Measurements from ENCODE around the gene EXPH5.
"Not testable (repeated sequence)": the region's sequence is repeated elsewhere in the genome, so short reads cannot be mapped to it uniquely, and the experiment has no call there.

EXPH5 gene

DNA sequence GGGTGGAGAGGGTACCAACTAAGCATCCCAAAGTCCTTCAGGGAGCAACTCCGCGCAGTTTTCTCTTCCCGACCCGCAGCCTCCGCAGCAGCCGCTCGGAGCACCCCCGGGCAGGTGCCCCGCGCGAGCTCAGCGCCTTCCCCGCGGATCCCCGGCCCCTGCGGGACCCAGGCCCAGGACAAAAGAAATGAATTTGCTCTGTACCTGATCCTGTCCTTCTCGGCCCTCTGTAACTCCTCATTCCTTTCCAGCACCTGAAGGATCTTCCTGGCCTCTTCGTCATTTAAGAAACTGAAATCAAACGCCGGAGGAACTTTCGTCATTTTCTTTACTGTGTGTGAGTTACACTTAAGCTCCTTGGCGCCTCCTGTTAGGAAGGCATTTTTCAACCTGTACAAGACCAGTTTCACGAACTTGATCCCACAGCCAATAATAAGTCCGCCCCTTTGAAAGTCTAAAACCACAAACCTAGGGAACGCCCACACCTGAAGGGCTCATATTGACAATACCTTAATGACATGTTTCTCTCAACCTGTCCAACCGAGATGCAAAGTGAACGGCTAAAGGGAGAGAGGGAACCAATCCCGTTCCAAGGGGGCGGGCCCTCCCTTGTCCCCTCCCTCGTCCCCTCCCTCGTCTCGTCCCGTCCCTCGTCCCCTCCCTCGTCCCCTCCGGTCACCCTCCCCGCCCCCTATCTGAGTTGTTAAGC lies at the start of gene EXPH5:
EXPH5 (minus strand) TSS at position 555 of the 709 bp plus-strand sequence; CDS start at position 323, 232 bp downstream.
- no peaks in the 10 kb centered on the region for H3K79me2 ChIP-seq
- no peak within 1 kb of the TSS for H3K9ac ChIP-seq
- peak within 1 kb of the TSS; percentile 77 for H3K4me3 ChIP-seq (ENCODE audit: low read depth, low read length)
- H3K36me3 ChIP-seq (ENCODE audit: control insufficient read depth, insufficient read depth, low read length) = no peaks in the 10 kb centered on the region
- peak within 1 kb of the TSS; percentile 81 for H2AFZ ChIP-seq
- peak within 1 kb of the TSS; percentile 86 for H3K27ac ChIP-seq
- H3K4me1 ChIP-seq = no peaks in the 10 kb centered on the region
- no peaks in the 10 kb centered on the region for H3K9me3 ChIP-seq (ENCODE audit: control insufficient read depth, low read length)
- no peaks in the 10 kb centered on the region for H3K27me3 ChIP-seq (ENCODE audit: control insufficient read depth, insufficient read depth, low read length)
- peak within 1 kb of the TSS; percentile 81 for H3K4me2 ChIP-seq (ENCODE audit: low read length)
- no peak for TF ChIP-seq CTCF (IDR thresholded peaks at IDR 0.05)

GRCh38 chr11:108641752-108642151 lies 48.2 kb upstream of the EXPH5 start:
- H3K27me3 ChIP-seq (ENCODE audit: control insufficient read depth, insufficient read depth, low read length); H3K36me3 ChIP-seq (ENCODE audit: control insufficient read depth, insufficient read depth, low read length); H3K9me3 ChIP-seq (ENCODE audit: control insufficient read depth, low read length); H3K79me2 ChIP-seq; H3K9ac ChIP-seq; H3K4me3 ChIP-seq (ENCODE audit: low read depth, low read length); H3K4me1 ChIP-seq; H2AFZ ChIP-seq; H3K4me2 ChIP-seq (ENCODE audit: low read length): not testable (repeated sequence)
- H3K27ac ChIP-seq = peak overlapping the region; percentile 9

DNA sequence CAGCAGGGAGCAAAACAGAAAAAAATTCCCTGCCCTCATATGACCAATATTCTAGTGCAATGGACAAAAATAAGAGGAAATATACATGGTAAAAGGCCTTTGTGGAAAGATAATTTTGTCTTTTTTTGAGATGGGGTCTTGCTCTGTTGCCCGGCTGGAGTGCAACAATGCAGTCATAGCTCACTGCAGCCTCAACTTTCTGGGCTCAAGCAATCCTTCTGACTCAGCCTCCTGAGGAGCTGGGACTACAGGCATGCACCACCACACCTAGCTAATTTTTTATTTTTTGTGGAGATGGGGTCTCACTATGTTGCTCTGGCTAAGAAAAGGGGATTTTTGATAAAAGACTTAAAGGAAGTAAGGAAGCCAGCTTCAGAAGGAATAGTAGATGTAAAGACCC lies 45.6 kb upstream of the EXPH5 start:
- Histone ChIP-seq H2AFZ (no peak overlapping the region), H3K4me3 (ENCODE audit: low read depth, low read length) (no peak overlapping the region), H3K79me2 (no peaks in the 10 kb centered on the region), H3K27ac (no peak overlapping the region), H3K9ac (no peak overlapping the region), H3K4me2 (ENCODE audit: low read length) (no peak overlapping the region), H3K4me1 (no peaks in the 10 kb centered on the region), H3K9me3 (ENCODE audit: control insufficient read depth, low read length) (no peaks in the 10 kb centered on the region), H3K27me3 (ENCODE audit: control insufficient read depth, insufficient read depth, low read length) (no peaks in the 10 kb centered on the region), H3K36me3 (ENCODE audit: control insufficient read depth, insufficient read depth, low read length) (no peaks in the 10 kb centered on the region)
- TF ChIP-seq CTCF (IDR thresholded peaks at IDR 0.05) = no peak

DNA sequence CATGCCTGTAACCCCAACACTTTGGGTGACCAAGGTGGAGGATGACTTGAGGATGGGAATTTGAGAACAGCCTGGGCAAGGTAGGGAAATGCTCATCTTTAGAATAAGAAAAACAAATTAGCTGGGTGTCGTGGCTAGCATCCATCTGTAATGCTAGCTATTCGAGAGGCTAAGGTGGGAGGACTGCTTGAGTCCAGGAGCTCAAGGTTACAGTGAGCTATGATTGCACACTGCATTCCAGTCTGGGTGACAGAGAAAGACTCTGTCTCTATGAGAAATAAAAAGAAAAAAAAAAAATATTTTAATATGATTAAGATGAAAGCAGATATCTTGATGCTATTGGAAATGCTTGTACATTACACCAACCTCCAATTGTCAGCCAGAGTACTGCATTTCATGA lies 42.7 kb upstream of the EXPH5 start:
- Histone ChIP-seq H3K4me3 (ENCODE audit: low read depth, low read length) (no peak overlapping the region), H3K4me2 (ENCODE audit: low read length) (no peak overlapping the region), H3K9me3 (ENCODE audit: control insufficient read depth, low read length) (no peaks in the 10 kb centered on the region), H3K27ac (no peak overlapping the region), H2AFZ (no peak overlapping the region), H3K9ac (no peak overlapping the region), H3K36me3 (ENCODE audit: control insufficient read depth, insufficient read depth, low read length) (no peaks in the 10 kb centered on the region), H3K79me2 (no peaks in the 10 kb centered on the region), H3K4me1 (peaks cover 2% of the 10 kb centered on the region), H3K27me3 (ENCODE audit: control insufficient read depth, insufficient read depth, low read length) (no peaks in the 10 kb centered on the region)
- no peak for TF ChIP-seq CTCF (IDR thresholded peaks at IDR 0.05)

DNA sequence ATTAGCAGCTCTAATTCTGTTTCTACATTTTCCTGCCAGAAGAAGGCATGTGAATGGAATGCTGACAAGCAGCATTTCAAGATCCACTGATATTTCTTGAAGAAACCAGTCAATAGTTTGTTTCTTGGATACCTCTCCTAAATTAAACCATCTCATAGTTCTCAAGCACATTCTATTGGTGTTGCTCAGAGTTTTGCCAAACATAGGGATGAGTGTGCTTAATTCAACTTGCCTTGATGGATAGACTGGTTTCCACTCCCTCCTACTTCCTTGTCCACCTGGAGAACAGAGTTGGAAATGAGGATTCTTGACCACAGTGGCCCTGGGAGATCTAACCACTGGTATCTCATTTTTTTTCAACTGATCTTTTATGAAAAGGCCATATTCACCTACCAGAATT lies 41.5 kb upstream of the EXPH5 start:
- no peak for TF ChIP-seq CTCF (IDR thresholded peaks at IDR 0.05)
- Histone ChIP-seq H3K9ac (no peak overlapping the region), H3K36me3 (ENCODE audit: control insufficient read depth, insufficient read depth, low read length) (no peaks in the 10 kb centered on the region), H3K79me2 (no peaks in the 10 kb centered on the region), H3K9me3 (ENCODE audit: control insufficient read depth, low read length) (no peaks in the 10 kb centered on the region), H2AFZ (no peak overlapping the region), H3K4me2 (ENCODE audit: low read length) (no peak overlapping the region), H3K27me3 (ENCODE audit: control insufficient read depth, insufficient read depth, low read length) (no peaks in the 10 kb centered on the region), H3K4me1 (peaks cover 2% of the 10 kb centered on the region), H3K27ac (peak overlapping the region; percentile 20), H3K4me3 (ENCODE audit: low read depth, low read length) (no peak overlapping the region)
